ENCODE data around the gene PLCB4. TPM values are rescaled to one million over a fixed set of nuclear protein-coding genes. Genes with fewer than 3 reads are reported as not detected.
A peak's percentile ranks its signal among the peaks of the same experiment; 100 is the strongest.

Gene PLCB4
- polyA plus RNA-seq, 1 of the 3 experiments (the other 2 are of a cell fraction) = 5.5 TPM

- CTCF ChIA-PET = interaction anchor here (1.2 to 3.1 kb wide), 7 partner anchors 9 to 558 kb away, joined by 3 to 18 read pairs (median 6); no protein-coding TSS in a partner anchor
- no peak overlapping the region for H3K27ac ChIP-seq (ENCODE audit: low read depth in 2 of 2, low read length in 1 of 2)
- H3K9me2 ChIP-seq = no peaks in the 10 kb centered on the region
- no peaks in the 10 kb centered on the region for H3K9me3 ChIP-seq
- POLR2A ChIA-PET = no interaction called here
- TF ChIP-seq PBX3 (IDR thresholded peaks at IDR 0.05) (peak; percentile 6; the same call in 1 of the 2 replicates), NRF1 (IDR thresholded peaks at IDR 0.05; ENCODE audit: low read depth, low read length) (no peak)
- H3K79me2 ChIP-seq (ENCODE audit: insufficient read depth) = no peaks in the 10 kb centered on the region
- DNase-seq = no peak
- H3F3A ChIP-seq (replicated peaks; ENCODE audit: insufficient read depth) = peaks cover 8% of the 10 kb centered on the region
- no peak overlapping the region for H3K4me3 ChIP-seq (ENCODE audit: low read depth in 2 of 2, low read length in 1 of 2)
- no peak overlapping the region for H2AFZ ChIP-seq (ENCODE audit: low read depth)
- no peak overlapping the region for H3K9ac ChIP-seq
- no peaks in the 10 kb centered on the region for H3K36me3 ChIP-seq (replicated peaks in 1 of 2; ENCODE audit: control insufficient read depth in 1 of 2, insufficient read depth in 2 of 2, low read length in 1 of 2)
- H3K27me3 ChIP-seq (ENCODE audit: insufficient read depth) = no peaks in the 10 kb centered on the region
- H4K20me1 ChIP-seq (ENCODE audit: insufficient read depth) = no peaks in the 10 kb centered on the region
- WGBS (ENCODE audit: low lambda C conversion rate) = 86% methylated on average over 2 of the region's 2 CpGs
- no peak overlapping the region for H3K4me2 ChIP-seq
- H3K4me1 ChIP-seq (ENCODE audit: control insufficient read depth in 1 of 2, insufficient read depth in 2 of 2, low read depth in 1 of 2, low read length in 1 of 2) = peaks cover 11 to 17% of the 10 kb centered on the region in 2 experiments; a peak in 3 of 4 replicates
These were observed 279.9 kb downstream of the PLCB4 start for GRCh38 chr20:9348747-9349146.

- 99% methylated on average over 4 of the region's 4 CpGs for WGBS (ENCODE audit: low lambda C conversion rate)
- no peak overlapping the region for H3K9ac ChIP-seq
- no peaks in the 10 kb centered on the region for H3K27me3 ChIP-seq (ENCODE audit: insufficient read depth)
- DNase-seq = no peak
- CTCF ChIA-PET = interaction anchor here (1.5 to 3.1 kb wide), 4 partner anchors 10 to 496 kb away, joined by 3 to 18 read pairs (median 6); no protein-coding TSS in a partner anchor
- POLR2A ChIA-PET = no interaction called here
- H2AFZ ChIP-seq (ENCODE audit: low read depth) = no peak overlapping the region
- H3K9me2 ChIP-seq = no peaks in the 10 kb centered on the region
- H3K27ac ChIP-seq (ENCODE audit: low read depth in 2 of 2, low read length in 1 of 2) = no peak overlapping the region
- H4K20me1 ChIP-seq (ENCODE audit: insufficient read depth) = no peaks in the 10 kb centered on the region
- H3F3A ChIP-seq (replicated peaks; ENCODE audit: insufficient read depth) = peaks cover 8% of the 10 kb centered on the region
- H3K36me3 ChIP-seq (replicated peaks in 1 of 2; ENCODE audit: control insufficient read depth in 1 of 2, insufficient read depth in 2 of 2, low read length in 1 of 2) = no peaks in the 10 kb centered on the region
- no peak for TF ChIP-seq EP300 (IDR thresholded peaks at IDR 0.05; ENCODE audit: borderline replicate concordance in 1 of 2, low read depth in 1 of 2, low read length in 1 of 2)
- no peaks in the 10 kb centered on the region for H3K79me2 ChIP-seq (ENCODE audit: insufficient read depth)
- no peak overlapping the region for H3K4me2 ChIP-seq
- no peaks in the 10 kb centered on the region for H3K9me3 ChIP-seq
- H3K4me1 ChIP-seq (ENCODE audit: control insufficient read depth in 1 of 2, insufficient read depth in 2 of 2, low read depth in 1 of 2, low read length in 1 of 2) = peaks cover 11 to 14% of the 10 kb centered on the region in 2 experiments; a peak in 3 of 4 replicates
- H3K4me3 ChIP-seq (ENCODE audit: low read depth in 2 of 2, low read length in 1 of 2) = no peak overlapping the region
These were observed 280.4 kb downstream of the PLCB4 start for GRCh38 chr20:9349249-9349648.

GRCh38 chr20:9352739-9353138 lies 283.9 kb downstream of the PLCB4 start:
- no peak for DNase-seq
- no peak overlapping the region for H3K9ac ChIP-seq
- H3K27ac ChIP-seq (ENCODE audit: low read depth in 2 of 2, low read length in 1 of 2) = no peak overlapping the region
- H2AFZ ChIP-seq (ENCODE audit: low read depth) = no peak overlapping the region
- peaks cover 0 to 3% of the 10 kb centered on the region in 2 experiments for H3K36me3 ChIP-seq (replicated peaks in 1 of 2; ENCODE audit: control insufficient read depth in 1 of 2, insufficient read depth in 2 of 2, low read length in 1 of 2)
- H3K4me1 ChIP-seq (ENCODE audit: control insufficient read depth in 1 of 2, insufficient read depth in 2 of 2, low read depth in 1 of 2, low read length in 1 of 2) = peaks cover 3 to 5% of the 10 kb centered on the region in 2 experiments; a peak in 3 of 4 replicates
- H4K20me1 ChIP-seq (ENCODE audit: insufficient read depth) = no peaks in the 10 kb centered on the region
- no peak overlapping the region for H3K4me2 ChIP-seq
- POLR2A ChIA-PET = no interaction called here
- H3K27me3 ChIP-seq (ENCODE audit: insufficient read depth) = no peaks in the 10 kb centered on the region
- H3K4me3 ChIP-seq (ENCODE audit: low read depth in 2 of 2, low read length in 1 of 2) = no peak overlapping the region
- CTCF ChIA-PET = interaction anchor here (0.6 to 2.3 kb wide), 3 partner anchors 256 to 1145 kb away, joined by 3 to 11 read pairs (median 3); no protein-coding TSS in a partner anchor
- no peaks in the 10 kb centered on the region for H3K9me3 ChIP-seq
- no peaks in the 10 kb centered on the region for H3K9me2 ChIP-seq
- no peaks in the 10 kb centered on the region for H3F3A ChIP-seq (replicated peaks; ENCODE audit: insufficient read depth)
- no peaks in the 10 kb centered on the region for H3K79me2 ChIP-seq (ENCODE audit: insufficient read depth)
- TF ChIP-seq USF1 (IDR thresholded peaks at IDR 0.05; ENCODE audit: borderline replicate concordance, low read depth) = no peak
- TF ChIP-seq USF2 (IDR thresholded peaks at IDR 0.05; ENCODE audit: borderline replicate concordance, low read depth, low read length) = no peak
- no peak for TF ChIP-seq MAX (IDR thresholded peaks at IDR 0.05; ENCODE audit: low read depth)
- TF ChIP-seq MXI1 (IDR thresholded peaks at IDR 0.05; ENCODE audit: low read depth, low read length) = no peak
- TF ChIP-seq MEF2A (IDR thresholded peaks at IDR 0.05; ENCODE audit: borderline replicate concordance, low read depth) = no peak
- no peak for TF ChIP-seq RXRA (IDR thresholded peaks at IDR 0.05; ENCODE audit: borderline replicate concordance, low read depth)
- TF ChIP-seq PBX3 (IDR thresholded peaks at IDR 0.05) = no peak
- no peak for TF ChIP-seq ELF1 (IDR thresholded peaks at IDR 0.05)
- no peak for TF ChIP-seq NRF1 (IDR thresholded peaks at IDR 0.05; ENCODE audit: low read depth, low read length)
- no peak for TF ChIP-seq RFX5 (IDR thresholded peaks at IDR 0.05; ENCODE audit: low read length)
- TF ChIP-seq EZH2phosphoT487 (IDR thresholded peaks at IDR 0.05; ENCODE audit: borderline replicate concordance, low read depth) = no peak
- TF ChIP-seq FOXM1 (IDR thresholded peaks at IDR 0.05; ENCODE audit: low read depth) = no peak
- TF ChIP-seq FOSL2 (IDR thresholded peaks at IDR 0.05; ENCODE audit: borderline replicate concordance, low read depth) = no peak
- TF ChIP-seq TEAD4 (IDR thresholded peaks at IDR 0.05; ENCODE audit: borderline replicate concordance, insufficient read depth) = no peak
- no peak for TF ChIP-seq GATA2 (CRISPR knock-in tag; IDR thresholded peaks at IDR 0.05)
- TF ChIP-seq YY1 (IDR thresholded peaks at IDR 0.05; ENCODE audit: low read depth) = no peak
- no peak for TF ChIP-seq SIN3A (IDR thresholded peaks at IDR 0.05; ENCODE audit: borderline replicate concordance, low read depth, low read length)
- TF ChIP-seq RAD21 (IDR thresholded peaks at IDR 0.05; ENCODE audit: low read length) = no peak

All from SK-N-SH (cell line).